K562 treated with DMSO at 1 percent for 48 hours (cell line): ENCODE results near the gene PTPN9. TPM values are rescaled to one million over a fixed set of nuclear protein-coding genes. Genes with fewer than 3 reads are reported as not detected.

Experiments
- total RNA-seq: library from RNA; unstranded; fragments of 300-600 nt; gene quantifications from 2 replicates; pipeline ENCODE4 v1.2.3, GENCODE V29; 2022; ENCODE audit warnings: low replicate concordance; ENCODE audit errors: extremely low read depth

The PTPN9 gene
- total RNA-seq, result not detected in 2 replicates

DNA sequence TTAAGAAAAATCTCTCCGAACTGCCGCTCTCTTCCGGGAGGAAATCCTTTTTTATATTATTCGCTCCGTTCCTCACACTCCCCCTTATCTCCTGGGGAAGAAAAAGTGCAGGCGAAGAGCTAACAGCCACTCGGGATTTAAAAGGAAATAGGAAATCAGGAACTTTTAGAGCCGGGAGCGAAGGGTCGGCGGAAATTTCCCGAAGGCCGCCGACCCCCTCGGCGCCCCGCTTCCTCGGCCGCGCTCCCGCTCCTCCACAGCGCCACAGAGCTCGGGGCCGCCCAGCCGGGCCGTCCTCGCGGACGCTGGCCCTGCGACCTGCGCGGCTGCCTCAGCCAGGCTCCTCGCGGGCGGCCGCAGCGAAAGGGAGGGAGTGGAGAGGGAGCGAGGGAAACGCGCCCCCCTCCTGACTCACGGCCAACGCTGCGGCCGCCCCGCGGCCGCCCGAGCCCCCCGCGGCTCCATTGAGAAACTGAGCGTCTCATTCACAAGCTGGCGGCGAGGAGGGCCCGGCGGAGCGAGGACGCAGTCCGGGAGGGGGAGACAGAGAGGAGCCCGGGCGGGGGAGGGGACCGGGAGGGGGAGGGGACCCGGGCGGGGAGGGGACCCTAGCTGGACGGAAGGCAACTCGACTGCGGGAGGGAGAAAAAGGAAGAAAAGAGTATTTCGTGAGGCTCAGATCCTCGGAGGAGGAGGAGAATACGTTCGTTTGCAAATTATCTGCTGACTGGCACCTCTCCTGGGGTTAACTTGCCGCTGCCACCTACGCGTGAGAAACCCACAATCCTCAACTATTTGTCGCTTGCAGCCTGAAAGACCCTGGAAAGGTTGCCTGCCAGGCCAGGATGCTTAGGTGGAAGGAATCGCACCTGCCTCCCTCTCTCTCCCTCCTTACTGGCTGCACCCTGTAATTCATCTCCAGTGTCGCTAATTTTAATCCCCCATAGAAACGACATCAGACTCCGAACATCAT lies at the start of gene PTPN9:
Gene PTPN9 (minus strand): TSS at position 368 of the 973 bp plus-strand sequence. CDS start 539 bp downstream, outside the sequence.

GRCh38 chr15:75625542-75626347 lies 46.6 kb upstream of the PTPN9 start, which contains the start of gene SNUPN:
TSS of gene SNUPN (minus strand) at chr15:75625725. CDS start at chr15:75621051, 4,674 bp downstream.

GRCh38 chr15:75451674-75452363 lies 127.3 kb downstream of the PTPN9 start, which contains the start of gene SIN3A:
TSS of gene SIN3A (minus strand) at chr15:75451690. CDS start at chr15:75430375, 21,315 bp downstream.

Other genes starting within 250 kb of the PTPN9 start
- not detected in 2 replicates for gene COMMD4, start 243.3 kb downstream of the PTPN9 start, total RNA-seq
- not detected in 2 replicates for gene NEIL1, start 232.3 kb downstream of the PTPN9 start, total RNA-seq
- gene MAN2C1, start 210.7 kb downstream of the PTPN9 start, total RNA-seq, result not detected in 2 replicates
- not detected in 2 replicates for gene SIN3A, start 127.6 kb downstream of the PTPN9 start, total RNA-seq
- gene SNUPN, start 46.4 kb upstream of the PTPN9 start, total RNA-seq, result not detected in 2 replicates
- gene IMP3, start 60.9 kb upstream of the PTPN9 start, total RNA-seq, result not detected in 2 replicates
- gene SNX33, start 68.6 kb upstream of the PTPN9 start, total RNA-seq, result not detected in 2 replicates
- not detected in 2 replicates for gene CSPG4, start 133.5 kb upstream of the PTPN9 start, total RNA-seq